Stimulated activated CD8-positive, alpha-beta memory T cell treated with anti-CD3 and anti-CD28 coated beads, Interleukin-7, amount 100 ng/mL, for 1 hour (primary cell): ENCODE results near the gene WFDC12.
A peak's percentile ranks its signal among the peaks of the same experiment; 100 is the strongest.

Experiments
- DNase-seq, 2 donors: peaks; one replicate each; pipeline ENCODE4 v3.0.0-alpha.2; 2020; ENCODE audit warnings: low read depth in 2 of 2

Gene WFDC12

DNA sequence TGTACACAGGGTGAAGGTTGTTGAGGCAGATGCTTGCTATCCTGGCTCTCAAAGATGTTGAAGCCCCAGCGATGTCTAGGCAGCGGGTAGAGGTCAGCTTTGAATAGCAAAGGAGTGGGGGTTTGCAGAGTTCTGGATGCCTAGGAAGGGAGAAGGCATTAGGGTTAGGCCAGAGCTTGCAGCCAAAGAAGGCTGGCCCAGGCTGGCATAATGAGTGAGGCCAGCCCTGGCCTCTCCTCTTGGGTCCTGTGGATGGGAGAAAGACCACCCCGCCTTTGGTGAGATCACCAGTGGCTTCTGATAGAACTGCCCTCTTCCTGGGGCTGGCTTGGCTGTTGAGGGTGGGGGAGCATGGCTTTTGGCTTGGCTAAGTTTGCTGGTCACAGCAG lies 8.9 kb downstream of the WFDC12 start:
- DNase-seq: no peak

DNA sequence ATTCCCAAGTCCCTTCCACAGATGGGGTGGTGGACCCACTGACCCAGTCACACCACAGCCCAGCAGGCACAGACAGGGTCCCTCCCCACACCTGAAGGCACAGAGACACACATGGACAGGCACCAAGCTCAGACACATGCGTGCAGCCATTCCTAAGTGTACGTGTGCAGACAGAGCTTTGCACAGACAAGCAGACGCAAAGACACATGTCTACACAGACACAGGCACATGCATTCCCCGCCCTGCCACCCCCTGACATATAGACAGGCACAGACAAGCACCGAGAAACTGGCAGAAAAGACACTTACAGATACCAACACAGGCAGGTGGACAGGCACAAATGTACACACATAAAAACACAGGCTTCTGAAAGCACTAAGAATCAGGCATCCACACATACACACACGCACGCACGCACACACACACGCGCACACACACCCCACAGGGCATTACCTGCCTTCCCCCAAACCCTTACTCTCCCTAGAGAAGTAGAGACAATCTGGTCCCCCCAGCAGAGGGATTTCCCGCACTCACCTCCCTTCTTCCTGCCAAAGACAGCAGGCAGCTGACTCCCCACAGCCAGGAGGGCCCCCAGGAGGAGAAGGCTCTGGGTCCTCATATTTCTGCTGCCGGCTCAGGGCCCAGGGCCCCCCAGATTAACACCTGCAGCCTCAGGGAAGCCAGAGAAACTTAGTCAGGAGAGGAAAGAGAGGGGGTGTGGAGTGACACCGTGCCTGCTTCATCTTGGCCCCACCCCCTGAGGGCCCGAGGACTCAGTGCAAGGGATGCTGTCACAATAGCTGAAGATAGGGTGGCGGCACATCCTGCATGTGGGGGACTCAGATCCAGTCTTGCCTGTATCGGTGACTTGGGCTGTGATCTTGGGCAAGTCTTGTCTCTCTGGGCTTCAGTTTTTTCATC lies 9.5 kb downstream of the WFDC12 start, which contains the start of gene WFDC5:
WFDC5 (minus strand) TSS at position 710 of the 921 bp plus-strand sequence; CDS start at position 619, 91 bp downstream.
- DNase-seq: no peak

DNA sequence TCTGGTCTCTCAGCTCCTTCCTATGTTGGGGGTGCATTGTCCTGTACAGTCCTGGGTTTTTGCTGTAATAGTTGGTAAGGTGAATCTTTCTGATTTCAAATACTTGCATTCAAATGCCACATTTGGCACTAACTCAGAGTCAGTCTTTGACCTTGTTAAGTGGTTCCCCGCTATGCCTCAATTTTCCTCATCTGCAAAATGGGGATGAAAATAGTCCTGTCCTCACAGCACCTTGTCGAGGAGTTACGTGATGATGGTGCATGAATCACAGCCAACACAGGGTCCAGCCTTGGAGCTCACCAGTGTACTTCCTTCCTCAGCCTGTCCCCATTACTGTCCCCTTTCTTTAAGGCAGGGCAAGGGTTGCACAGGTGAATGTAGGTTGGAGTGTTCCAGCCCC lies 10.4 kb downstream of the WFDC12 start:
- no peak for DNase-seq

DNA sequence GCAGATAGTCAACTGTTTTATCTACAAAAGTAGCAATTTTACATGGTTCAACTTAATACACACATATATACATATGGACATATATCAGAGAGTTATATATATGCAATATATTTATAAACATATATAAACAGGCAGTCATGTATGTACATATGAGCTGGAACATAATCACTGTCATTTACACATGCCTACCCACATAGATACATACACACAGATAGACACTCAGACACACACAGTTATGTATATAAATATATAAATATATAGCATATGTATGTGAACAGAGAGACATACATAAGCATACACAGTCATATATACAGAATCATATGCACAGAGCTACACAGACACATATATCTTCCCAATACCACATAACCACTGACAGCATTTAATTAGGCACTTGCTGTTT lies 11.5 kb downstream of the WFDC12 start:
- DNase-seq: no peak

DNA sequence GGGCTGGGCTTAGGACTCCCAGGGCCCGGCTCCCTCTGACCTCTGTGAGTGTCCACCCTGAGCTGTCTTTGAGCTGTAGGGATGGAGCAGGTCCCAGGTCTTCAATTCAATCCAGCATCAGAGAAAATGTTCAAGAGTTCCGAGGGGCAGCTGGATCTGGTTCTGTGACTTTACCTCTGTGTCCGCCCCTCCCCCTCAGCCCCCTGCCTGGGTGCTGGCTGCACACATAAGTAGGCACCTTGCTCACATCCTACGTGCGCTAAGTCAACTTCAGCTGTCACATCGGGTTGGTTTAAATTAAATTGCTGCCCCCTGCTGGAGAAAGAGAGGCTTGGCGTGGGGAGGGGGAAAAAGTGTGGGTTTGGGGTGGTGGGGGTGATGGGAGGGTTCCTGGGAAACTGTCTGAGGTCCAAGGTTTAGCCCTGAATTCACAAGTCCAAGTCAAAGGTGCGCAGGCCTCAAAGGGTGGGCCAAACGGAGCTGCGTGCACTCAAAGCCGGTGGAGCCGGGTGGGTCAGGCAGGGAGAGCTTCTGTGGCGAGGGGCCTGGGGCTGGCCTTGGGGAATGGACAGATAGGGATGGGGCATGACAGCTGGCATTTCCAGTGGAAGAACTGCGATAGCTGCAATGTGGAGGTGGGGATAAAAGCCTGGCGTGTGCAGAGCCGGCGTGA lies 12.3 kb downstream of the WFDC12 start:
- no peak for DNase-seq

DNA sequence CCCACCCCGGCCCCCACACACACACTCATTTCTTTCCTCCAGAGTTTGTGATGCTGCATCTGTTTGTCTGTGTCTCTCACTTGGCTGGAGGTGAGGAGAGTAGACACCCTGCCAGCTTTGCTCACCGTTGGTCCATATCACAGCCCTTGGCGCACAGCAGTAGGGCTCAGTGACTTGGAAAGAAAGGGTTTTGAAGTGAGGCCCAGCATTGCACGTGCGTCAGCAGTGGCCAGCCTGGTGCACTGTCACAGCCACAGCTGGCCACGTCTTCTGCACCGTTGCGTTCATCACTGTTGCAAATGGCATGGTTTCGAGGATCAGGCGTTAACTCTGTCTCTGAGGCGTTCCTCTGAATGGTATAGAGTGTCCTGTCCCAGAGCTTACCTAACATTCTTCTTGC lies 13.0 kb downstream of the WFDC12 start:
- DNase-seq: no peak

DNA sequence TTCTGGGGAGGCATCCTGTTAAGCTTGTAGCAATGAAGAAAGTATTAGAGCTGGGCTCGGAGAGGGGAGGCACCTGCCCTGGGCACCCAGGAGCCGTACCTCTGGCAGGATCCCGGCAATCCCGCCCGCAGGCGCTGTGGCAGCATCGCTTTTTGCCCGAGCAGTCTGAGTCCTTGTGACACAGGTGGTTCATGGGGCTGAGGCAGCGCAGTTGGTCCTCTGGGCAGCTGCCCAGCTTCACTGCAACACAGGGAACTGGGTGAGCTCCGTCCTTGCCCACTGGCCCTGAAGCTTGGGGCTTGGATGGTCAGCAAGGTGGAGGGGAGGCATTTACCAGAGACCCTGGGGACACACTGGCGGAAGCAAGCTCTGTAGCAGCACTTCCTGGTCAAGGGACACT lies 14.0 kb downstream of the WFDC12 start:
- DNase-seq: no peak

DNA sequence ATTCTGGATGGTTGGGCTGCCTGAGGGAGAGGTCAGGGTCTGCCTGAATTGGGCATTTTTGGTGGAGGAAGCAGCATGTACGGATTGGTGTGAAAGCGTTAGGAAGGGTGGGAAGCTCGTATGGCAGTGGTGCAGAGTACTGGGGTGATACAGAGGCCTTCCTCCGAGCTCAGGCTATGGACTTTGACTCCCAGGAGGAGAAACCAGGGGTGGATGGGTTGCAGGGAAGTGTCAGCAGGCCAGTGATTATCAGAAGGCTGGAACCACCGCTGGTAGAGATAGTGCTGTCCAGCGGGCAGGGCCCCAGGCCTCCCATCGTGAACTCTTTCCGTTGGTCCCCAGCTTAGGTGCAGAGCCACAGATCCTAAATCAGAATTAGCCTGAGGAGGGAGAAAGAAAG lies 14.6 kb downstream of the WFDC12 start:
- DNase-seq: no peak

DNA sequence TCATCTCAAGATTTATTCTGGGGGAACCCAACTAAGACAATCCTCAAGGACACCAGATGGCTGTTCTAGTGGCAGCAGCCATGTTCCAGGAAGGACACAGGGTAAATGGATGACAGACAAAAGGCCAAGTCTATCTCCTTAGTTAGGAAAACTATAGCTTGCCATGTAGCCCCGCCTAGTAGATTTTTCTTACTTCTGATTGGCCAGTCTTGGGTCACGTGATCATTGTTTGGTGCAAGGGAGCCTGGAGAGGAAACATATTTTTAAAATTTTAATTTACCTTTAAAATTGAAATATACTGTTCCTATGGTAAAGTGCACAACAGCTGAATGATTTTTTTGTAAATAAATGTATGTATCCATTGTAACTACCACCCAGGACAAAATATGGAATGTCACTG lies 18.9 kb downstream of the WFDC12 start:
- no peak for DNase-seq

DNA sequence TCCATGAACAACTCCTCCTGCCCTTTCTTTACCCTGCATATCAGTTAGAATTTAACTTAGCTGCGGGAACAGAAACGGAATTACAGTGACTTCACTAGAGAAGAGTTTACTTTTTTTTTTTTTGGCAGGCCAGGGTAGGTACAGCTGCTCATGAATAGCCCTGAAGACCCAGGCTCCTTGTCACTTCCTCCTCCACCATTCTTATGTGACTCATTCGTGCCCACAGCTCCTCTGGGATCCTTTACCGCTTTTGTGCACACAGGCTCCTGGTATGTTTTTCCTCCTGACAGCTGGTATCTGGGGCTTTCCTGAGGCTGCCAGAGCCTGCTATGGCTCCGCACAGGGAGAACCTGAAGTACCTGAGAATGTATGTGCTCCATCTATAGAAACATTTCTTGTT lies 19.5 kb downstream of the WFDC12 start:
- no peak for DNase-seq

DNA sequence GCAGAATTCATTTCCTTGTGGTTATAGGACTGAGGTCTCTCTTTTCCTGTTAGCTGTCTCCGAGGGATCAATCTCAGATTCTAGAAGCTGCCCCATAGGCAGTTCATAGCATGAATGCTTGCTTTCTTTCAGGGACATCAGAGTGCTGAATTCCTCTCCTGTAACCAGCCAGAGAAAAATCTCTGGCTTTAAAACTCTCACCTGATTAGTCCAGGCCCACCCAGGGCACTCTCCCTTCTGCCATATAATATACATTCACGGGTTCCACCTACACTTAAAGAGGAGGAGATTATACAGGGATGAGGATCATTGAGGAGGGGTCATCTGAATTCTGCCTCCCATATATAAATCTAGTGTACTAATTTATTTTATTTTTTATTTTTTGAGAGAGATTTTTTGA lies 21.2 kb downstream of the WFDC12 start:
- DNase-seq: no peak

DNA sequence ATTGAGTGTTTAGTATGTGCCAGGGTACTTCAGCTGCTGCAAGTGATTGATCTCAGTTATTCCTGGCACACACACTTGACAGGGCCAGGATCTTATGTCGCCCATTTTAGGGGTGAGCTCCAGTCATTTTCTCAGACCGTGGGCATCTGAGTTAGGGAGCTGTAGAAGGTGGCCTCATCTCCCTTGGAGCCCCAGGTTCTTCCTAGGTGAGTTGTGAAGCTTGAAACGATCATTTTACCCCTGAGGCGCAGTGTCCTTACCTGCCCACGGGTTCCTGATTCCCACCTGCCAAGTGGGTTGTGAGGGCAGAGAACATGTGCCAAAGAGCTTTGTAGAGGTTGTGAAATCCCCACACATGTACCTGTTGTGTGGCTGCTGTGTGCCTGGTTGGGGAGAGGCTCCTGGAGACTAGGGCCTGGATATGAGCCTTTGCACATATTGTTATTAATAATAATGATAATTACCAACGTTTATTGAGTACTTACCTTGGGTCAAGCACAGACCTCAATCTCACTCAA lies 22.9 kb downstream of the WFDC12 start:
- no peak for DNase-seq

DNA sequence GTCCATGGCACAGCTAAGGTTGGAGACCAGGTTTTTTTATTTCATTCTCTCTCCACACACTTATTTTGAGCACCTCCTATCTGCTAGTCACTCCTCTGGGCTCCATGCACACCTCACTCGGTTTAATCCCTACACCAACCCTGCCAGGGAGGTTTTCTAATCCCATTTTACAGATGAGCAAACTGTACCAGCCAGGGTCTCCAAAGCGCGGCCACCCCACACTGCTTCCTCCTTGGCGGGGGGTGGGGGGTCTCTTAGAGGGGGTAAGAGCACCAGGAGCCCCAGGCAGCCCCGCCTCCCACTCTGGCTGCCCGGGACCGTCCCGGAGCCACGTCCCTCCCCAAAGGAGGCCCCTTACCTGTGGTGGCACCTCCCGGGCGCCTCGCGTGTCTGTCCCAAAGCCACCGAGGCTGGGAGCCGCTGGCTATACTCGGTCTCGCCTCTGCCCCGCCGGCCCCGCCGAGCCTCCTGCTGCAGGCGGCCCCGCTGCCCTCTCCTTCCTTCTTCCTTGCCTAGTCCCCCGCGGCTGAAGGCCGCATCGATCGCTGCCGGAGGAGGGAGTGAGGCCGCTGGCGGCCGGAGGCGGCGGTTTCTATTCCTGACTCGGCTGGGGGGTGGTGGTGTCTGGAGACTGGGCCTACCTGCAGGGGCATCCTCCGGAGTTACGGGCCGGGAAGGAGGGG lies 23.6 kb downstream of the WFDC12 start, which contains the start of gene KCNS1:
KCNS1 (minus strand) TSS at position 565 of the 683 bp plus-strand sequence. CDS start 1,891 bp downstream, outside the sequence.
- no peak for DNase-seq

DNA sequence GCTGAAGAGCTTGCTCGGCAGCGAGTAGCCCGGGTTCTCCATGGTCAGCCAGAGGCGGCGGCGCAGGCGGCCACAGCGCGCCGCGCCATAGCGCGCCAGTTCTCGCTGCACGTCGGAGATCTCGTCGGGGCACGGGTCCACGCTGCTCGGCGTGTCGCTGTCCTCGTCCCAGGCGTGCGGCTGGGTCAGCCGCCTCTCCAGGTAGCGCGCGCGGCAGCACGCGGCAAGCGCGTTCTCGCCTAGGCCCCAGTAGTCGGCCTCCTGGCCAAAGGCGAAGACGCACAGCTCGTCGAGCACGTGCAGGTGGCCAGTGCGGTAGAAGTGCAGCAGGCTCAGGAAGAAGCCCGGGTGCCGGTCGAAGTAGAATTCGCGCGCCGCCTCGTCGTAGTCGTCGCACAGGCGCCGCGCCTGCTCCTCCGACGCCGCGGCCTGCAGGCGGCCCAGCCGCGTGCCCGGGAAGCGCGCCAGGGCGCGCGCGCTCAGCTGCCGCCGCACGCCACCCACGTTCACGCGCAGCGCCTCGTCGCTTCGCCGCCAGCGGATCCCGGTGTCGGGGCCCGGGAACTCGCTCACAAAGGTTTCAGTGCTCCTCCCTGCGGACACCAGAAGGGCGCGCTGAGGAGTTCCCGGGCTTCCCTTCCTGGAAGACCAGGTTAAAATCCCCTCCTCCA lies 26.0 kb downstream of the WFDC12 start:
- DNase-seq: no peak

DNA sequence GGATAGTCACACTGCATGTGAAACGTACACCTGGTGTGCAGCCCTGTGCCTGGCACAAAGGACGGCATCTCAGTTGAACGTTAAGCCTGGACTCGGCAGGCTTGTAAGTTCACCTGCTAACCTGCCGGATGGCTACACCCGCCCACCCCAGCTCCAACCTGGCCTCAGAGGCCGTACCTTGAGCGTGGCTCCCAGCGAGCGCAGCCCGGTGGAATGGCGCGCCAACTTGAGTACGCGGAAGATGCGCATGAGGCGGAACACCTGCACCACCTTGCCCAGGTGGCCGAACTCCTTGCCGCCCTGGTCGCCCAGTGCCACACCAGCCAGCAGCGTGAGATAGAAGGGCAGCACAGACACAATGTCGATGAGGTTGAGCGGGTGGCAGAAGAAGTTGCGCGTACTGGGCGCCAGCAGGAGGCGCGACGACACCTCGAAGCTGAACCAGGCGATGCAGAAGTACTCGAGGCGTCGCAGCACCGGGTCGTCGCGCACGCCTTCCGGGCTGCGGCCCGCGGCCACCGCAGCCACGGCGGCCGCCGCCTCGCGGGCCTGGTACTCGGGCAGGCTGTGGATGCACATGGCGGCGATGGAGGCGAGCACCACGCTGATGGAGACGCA lies 26.7 kb downstream of the WFDC12 start:
- DNase-seq: peak in 1 of 2 donors; percentile 11

DNA sequence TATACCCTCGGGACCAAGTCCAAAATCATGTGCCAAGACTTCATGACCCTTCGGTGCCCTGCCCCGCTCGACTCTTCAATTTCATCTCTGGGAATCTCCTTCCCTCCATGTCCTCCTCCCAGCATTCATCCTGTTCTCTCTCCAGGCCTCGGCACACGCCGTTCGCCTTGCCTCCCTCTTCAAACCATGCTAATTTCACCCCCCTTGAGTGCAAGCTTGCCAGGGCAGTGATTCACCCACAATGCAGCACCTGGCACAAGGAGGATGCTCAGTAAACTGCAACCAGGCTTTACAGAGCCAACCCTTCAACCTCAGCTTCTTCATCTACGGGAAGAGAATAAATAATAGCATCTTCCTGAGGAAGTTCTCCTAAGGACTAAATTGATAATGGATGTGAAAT lies 27.5 kb downstream of the WFDC12 start:
- no peak for DNase-seq

DNA sequence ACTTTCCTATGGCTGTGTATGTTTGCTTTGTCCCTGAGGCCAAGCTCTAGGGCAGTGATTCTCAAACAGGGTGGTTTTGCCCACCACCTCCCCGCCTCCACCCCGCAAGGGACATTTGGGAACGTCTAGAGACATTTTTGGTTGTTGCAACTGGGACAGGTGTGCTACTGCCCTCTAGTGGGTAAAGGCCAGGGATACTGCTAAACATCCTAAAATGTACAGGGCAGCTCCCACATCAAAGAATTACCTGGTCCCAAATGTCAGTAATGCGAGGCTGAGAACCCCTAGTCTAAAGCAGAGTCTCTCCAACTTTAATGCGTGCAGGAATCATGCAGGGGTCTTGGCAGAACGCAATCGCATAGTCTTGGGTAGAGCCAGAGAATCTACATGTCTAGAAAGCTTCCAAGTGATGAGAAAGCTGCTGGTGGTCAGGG lies 28.4 kb downstream of the WFDC12 start:
- DNase-seq: peak; percentile 11 to 21

DNA sequence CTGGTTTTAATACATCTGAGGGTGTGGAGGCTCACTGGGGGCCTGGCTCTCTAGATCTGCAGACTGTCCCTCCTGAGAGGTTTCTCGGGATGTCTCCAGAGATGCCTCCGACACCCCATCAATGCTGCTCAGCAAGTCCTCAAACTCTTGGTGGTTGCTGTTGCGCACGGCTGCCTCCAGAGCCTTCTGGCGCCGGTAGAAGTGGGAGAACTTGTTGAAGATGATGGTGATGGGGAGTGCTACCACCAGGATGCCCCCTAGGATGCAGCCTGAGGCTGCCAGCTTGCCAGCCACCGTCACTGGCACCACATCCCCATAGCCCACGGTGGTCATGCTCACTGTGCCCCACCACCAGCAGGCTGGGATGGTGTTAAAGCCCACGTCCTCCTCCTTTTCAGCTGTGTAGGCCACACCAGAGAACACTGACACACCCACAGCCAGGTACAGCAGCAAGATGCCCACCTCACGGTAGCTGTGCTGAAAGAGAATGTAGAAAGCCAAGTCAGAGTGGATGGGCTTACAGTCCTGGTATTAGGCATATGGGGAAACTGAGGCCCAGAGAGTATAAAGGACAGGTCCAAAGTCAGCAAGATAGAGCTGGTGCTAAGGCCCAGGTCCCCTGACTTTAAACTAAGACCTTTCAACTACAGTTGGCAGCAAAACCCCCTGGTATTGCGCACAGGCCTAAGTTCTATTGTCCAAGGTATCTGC lies 29.2 kb downstream of the WFDC12 start:
- DNase-seq: no peak

DNA sequence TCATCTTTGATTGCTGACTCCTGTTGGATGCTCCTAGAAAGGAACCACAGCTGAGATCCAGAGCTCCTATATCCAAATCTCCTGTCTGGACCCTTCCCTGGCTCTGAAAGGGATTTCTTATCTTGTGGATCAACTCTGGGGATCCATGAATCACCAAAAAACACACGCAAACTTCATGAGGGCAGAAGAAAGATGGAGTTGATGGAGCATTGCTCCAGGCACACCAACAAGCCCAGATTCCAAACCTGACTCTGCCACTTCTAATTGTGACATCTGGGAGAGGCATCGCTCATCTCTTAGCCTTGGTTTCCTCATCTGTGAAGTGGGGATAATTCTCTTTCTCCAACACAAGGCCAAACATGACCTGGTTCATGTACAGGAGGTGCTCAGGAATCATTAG lies 30.1 kb downstream of the WFDC12 start:
- no peak for DNase-seq

DNA sequence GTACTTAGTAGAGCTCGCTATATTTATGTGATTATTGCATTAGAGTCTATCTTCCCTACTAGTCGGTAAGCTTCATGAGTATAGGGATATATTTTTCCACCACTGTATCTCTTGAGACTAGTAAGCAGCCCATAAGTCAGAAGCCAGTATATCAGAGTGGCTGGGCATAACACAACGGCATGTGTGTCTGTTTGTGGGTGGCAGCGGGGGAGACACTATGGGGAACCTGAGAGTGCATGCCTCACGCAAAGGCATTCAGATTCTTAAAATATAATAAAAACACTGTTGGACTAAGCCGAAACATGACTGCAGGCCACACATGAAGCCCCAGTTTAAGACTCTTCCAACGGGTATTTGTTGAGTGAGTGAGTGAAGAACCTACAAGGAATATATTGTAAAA lies 31.4 kb downstream of the WFDC12 start:
- no peak for DNase-seq
